ENCODE results near the gene SPOCK2.

Gene SPOCK2

DNA sequence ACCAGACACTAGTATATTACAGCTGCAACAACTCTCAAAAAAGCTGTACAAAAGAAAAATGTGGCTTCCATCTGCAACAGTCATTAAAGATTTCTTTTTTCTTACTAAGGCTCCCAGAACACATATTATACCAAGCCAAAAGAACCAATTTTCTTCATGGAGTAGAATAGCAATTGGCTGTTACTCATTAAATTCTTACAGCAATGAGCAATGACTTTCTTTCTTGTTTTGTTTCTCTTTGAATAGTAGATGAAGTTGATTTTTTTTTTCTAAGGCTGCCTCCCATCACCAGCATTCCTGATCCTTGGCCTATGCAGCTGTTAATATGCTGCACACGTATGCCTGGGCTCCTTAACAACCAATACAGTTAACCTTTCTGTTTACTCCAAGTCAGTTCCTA, 36.6 kb upstream of the SPOCK2 start:
- no peak overlapping the region for H3K27ac ChIP-seq (ENCODE audit: low read length)

DNA sequence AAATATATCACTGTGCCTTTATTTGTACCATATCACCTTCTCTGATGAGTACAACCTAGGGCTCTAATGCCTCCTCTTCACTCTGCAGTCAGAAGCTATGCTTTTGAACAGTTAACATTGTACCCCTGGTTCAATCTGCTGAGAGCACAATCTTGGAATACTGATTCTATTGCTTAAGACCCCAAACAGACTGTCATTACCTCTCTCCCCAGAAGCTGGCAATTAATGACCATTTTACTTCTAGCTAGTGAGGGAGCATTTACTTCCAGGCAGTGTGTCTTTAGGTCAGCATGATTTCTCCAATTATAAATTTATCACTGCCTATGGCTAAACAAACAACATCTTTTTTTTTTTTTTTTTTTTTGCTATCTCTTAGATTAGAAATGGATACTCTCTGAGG, 36.0 kb upstream of the SPOCK2 start:
- no peak overlapping the region for H3K4me3 ChIP-seq (ENCODE audit: low read length in 2 of 2)
- H3K27me3 ChIP-seq (ENCODE audit: control insufficient read depth in 1 of 2, insufficient read depth in 2 of 2, low read length in 2 of 2), result no peaks in the 10 kb centered on the region
- H3K4me1 ChIP-seq (ENCODE audit: control insufficient read depth, insufficient read depth, low read length), result no peaks in the 10 kb centered on the region
- peaks cover 0 to 3% of the 10 kb centered on the region in 2 donors for H3K36me3 ChIP-seq (ENCODE audit: control insufficient read depth in 2 of 2, insufficient read depth in 2 of 2, low read length in 2 of 2)
- no peak overlapping the region for H3K27ac ChIP-seq (ENCODE audit: low read length)
- no peak overlapping the region for H3K9ac ChIP-seq (ENCODE audit: low read length in 2 of 2)
- no peaks in the 10 kb centered on the region for H3K9me3 ChIP-seq (ENCODE audit: control insufficient read depth in 2 of 2, low read length in 2 of 2)

More for the DNA sequence above, 36.6 kb upstream of the SPOCK2 start:
- no peaks in the 10 kb centered on the region for H3K27me3 ChIP-seq (ENCODE audit: control insufficient read depth in 1 of 2, insufficient read depth in 2 of 2, low read length in 2 of 2)
- H3K4me3 ChIP-seq (ENCODE audit: low read length in 2 of 2), result no peak overlapping the region
- H3K9me3 ChIP-seq (ENCODE audit: control insufficient read depth in 2 of 2, low read length in 2 of 2), result no peaks in the 10 kb centered on the region
- H3K9ac ChIP-seq (ENCODE audit: low read length in 2 of 2), result no peak overlapping the region
- H3K4me1 ChIP-seq (ENCODE audit: control insufficient read depth, insufficient read depth, low read length), result no peaks in the 10 kb centered on the region
- peaks cover 0 to 3% of the 10 kb centered on the region in 2 donors for H3K36me3 ChIP-seq (ENCODE audit: control insufficient read depth in 2 of 2, insufficient read depth in 2 of 2, low read length in 2 of 2)

DNA sequence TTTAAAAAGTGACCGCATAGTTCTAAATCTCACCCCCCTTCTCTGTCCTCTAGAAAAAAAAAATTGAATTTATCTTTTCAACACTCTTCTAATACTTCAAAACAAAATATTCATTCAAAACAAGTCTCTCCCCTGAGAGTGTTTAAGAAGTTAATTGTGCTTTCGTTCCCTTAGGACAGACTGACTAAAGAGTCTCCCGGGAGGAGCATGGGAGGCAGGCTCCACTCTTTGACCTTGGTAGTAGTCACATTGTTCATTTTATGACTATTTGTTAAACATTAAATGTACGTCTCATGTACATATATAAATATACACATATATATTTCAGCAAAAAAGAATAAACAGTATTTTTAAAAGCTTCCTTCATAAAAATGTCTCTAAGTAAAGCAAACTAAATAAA, 35.3 kb upstream of the SPOCK2 start:
- no peak overlapping the region for H3K9ac ChIP-seq (ENCODE audit: low read length in 2 of 2)
- no peak overlapping the region for H3K27ac ChIP-seq (ENCODE audit: low read length)
- H3K9me3 ChIP-seq (ENCODE audit: control insufficient read depth in 2 of 2, low read length in 2 of 2), result no peaks in the 10 kb centered on the region
- H3K4me3 ChIP-seq (ENCODE audit: low read length in 2 of 2), result no peak overlapping the region
- H3K4me1 ChIP-seq (ENCODE audit: control insufficient read depth, insufficient read depth, low read length), result no peaks in the 10 kb centered on the region
- H3K27me3 ChIP-seq (ENCODE audit: control insufficient read depth in 1 of 2, insufficient read depth in 2 of 2, low read length in 2 of 2), result no peaks in the 10 kb centered on the region
- peaks cover 0 to 6% of the 10 kb centered on the region in 2 donors for H3K36me3 ChIP-seq (ENCODE audit: control insufficient read depth in 2 of 2, insufficient read depth in 2 of 2, low read length in 2 of 2)

DNA sequence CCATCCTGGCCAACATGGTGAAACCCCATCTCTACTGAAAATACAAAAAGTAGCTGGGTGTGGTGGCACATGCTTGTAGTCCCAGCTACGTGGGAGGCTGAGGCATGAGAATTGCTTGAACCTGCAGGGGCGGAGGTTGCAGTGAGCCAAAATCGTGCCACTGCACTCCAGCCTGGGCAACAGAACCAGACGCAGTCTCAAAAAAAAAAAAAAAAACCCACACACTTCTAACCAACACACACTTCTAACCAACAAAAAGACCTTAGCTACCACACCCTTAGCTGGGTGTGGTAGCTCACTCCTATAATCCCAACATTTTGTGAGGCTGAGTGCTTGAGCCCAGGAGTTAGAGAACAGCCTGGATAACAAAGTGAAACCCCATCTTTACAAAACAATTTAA, 33.9 kb upstream of the SPOCK2 start:
- Histone ChIP-seq H3K27me3 (ENCODE audit: control insufficient read depth in 1 of 2, insufficient read depth in 2 of 2, low read length in 2 of 2) (no peaks in the 10 kb centered on the region), H3K27ac (ENCODE audit: low read length) (no peak overlapping the region), H3K9ac (ENCODE audit: low read length in 2 of 2) (no peak overlapping the region), H3K4me3 (ENCODE audit: low read length in 2 of 2) (no peak overlapping the region), H3K9me3 (ENCODE audit: control insufficient read depth in 2 of 2, low read length in 2 of 2) (no peaks in the 10 kb centered on the region), H3K36me3 (ENCODE audit: control insufficient read depth in 2 of 2, insufficient read depth in 2 of 2, low read length in 2 of 2) (peaks cover 0 to 3% of the 10 kb centered on the region in 2 donors), H3K4me1 (ENCODE audit: control insufficient read depth, insufficient read depth, low read length) (no peaks in the 10 kb centered on the region)

DNA sequence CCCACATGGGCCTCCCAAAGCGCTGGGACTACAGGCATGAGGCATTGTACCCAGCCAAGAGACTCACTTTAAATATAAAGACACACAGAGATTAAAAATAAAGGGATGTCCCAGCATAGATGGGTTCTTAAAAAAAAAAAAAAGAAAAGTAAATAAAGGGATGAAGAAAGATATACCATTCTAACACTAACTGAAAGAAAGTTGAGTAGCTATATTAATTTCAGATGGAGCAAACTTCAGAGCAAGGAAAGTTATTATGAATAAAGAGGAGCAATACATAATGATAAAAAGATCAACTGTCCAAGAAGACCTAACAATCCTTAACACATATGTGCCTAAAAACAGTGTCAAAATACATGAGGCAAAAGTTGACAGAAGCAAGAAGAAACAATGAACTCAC, 33.0 kb upstream of the SPOCK2 start:
- H3K36me3 ChIP-seq (ENCODE audit: control insufficient read depth in 2 of 2, insufficient read depth in 2 of 2, low read length in 2 of 2), result peaks cover 0 to 3% of the 10 kb centered on the region in 2 donors
- no peaks in the 10 kb centered on the region for H3K27me3 ChIP-seq (ENCODE audit: control insufficient read depth in 1 of 2, insufficient read depth in 2 of 2, low read length in 2 of 2)
- no peaks in the 10 kb centered on the region for H3K9me3 ChIP-seq (ENCODE audit: control insufficient read depth in 2 of 2, low read length in 2 of 2)
- no peak overlapping the region for H3K9ac ChIP-seq (ENCODE audit: low read length in 2 of 2)
- H3K4me3 ChIP-seq (ENCODE audit: low read length in 2 of 2), result no peak overlapping the region
- H3K27ac ChIP-seq (ENCODE audit: low read length), result no peak overlapping the region
- no peaks in the 10 kb centered on the region for H3K4me1 ChIP-seq (ENCODE audit: control insufficient read depth, insufficient read depth, low read length)

DNA sequence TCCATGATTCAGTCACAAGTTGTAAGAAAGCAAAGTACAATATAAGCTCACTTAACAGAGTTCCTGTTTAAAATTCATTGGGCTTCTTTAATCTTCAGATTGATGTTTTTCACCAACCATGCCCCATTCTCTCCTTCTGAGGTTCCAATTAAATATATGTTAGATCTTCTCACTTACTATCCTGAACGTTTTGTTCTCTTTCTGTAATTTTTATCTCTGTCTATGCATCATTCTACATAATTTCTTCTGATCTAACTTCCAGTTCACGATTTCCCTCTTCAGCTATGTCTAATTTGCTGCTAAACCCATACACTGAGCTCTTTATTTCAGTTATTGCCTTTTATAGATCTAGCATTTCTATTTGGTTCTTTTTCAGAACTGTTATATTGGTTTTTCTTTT, 28.0 kb upstream of the SPOCK2 start:
- Histone ChIP-seq H3K27ac (ENCODE audit: low read length) (no peak overlapping the region), H3K9me3 (ENCODE audit: control insufficient read depth in 2 of 2, low read length in 2 of 2) (no peaks in the 10 kb centered on the region), H3K36me3 (ENCODE audit: control insufficient read depth in 2 of 2, insufficient read depth in 2 of 2, low read length in 2 of 2) (peaks cover 0 to 3% of the 10 kb centered on the region in 2 donors), H3K4me3 (ENCODE audit: low read length in 2 of 2) (no peak overlapping the region), H3K4me1 (ENCODE audit: control insufficient read depth, insufficient read depth, low read length) (no peaks in the 10 kb centered on the region), H3K27me3 (ENCODE audit: control insufficient read depth in 1 of 2, insufficient read depth in 2 of 2, low read length in 2 of 2) (no peaks in the 10 kb centered on the region), H3K9ac (ENCODE audit: low read length in 2 of 2) (no peak overlapping the region)

DNA sequence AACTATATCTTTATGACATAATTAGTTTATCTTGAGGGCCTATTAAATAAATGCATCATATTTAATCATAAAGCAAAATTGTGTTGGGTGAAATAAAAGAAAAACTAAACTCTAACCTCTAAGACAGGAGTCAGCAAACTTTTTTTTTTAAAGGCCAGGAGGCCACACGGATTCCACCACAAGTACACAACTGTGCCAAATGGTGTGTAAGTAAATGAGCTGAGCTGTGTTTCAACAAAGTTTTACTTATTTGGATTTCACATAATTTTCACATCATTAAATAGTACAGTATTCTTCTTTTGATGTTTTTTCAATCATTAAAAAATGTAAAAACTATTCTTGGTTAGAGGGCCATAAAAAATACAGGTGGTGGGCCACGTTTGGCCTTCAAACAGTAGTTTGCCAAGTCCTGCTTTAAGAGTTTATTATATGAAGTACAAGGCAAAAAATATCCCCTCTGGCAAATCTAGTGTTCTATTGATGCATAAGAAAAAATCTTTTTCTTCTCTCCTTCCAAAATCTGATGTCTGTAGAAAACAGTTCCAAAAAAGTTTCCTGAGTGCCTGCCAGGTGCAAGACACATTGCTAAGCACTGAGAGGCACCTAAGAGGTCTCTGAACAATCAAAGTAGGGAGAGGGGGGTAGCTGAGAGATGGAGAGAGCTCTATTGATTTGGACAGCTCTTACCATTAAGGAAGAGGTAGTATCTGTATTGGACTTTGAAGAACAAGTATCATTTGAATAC, 26.5 kb upstream of the SPOCK2 start:
- peaks cover 0 to 3% of the 10 kb centered on the region in 2 donors for H3K36me3 ChIP-seq (ENCODE audit: control insufficient read depth in 2 of 2, insufficient read depth in 2 of 2, low read length in 2 of 2)
- no peaks in the 10 kb centered on the region for H3K4me1 ChIP-seq (ENCODE audit: control insufficient read depth, insufficient read depth, low read length)
- no peak overlapping the region for H3K4me3 ChIP-seq (ENCODE audit: low read length in 2 of 2)
- no peak overlapping the region for H3K9ac ChIP-seq (ENCODE audit: low read length in 2 of 2)
- H3K27ac ChIP-seq (ENCODE audit: low read length), result no peak overlapping the region
- H3K27me3 ChIP-seq (ENCODE audit: control insufficient read depth in 1 of 2, insufficient read depth in 2 of 2, low read length in 2 of 2), result no peaks in the 10 kb centered on the region
- H3K9me3 ChIP-seq (ENCODE audit: control insufficient read depth in 2 of 2, low read length in 2 of 2), result no peaks in the 10 kb centered on the region

DNA sequence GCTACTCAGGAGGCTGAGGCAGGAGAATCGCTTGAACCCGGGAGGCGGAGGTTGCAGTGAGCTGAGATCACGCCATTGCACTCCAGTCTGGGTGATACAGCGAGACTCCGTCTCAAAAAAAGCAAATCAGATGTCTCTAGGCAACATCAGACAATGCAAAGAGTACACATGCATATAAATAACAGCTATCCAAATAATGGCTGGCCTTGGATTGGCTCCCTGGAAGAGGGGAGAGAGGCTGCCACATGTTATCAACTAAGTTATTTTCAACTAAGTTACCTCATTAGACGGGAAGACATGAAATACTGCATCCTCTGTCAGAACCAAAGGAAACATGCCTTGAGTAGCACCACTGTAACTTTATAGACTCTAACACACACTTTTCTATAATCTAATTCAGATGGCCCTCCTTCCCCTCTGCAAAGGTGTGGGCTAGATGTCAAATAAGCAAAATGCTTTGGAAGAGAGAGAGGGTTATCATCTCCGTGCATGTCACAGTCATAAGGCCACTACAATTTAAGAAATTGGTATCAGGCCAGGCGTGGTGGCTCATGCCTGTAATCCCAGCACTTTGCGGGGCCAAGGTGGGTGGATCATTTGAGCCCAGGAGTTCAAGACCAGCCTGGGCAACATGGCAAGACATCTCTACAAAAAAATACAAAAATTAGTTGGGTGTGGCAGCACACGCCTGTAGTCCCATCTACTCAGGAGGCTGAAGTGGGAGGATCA, 22.5 kb upstream of the SPOCK2 start:
- no peak overlapping the region for H3K4me3 ChIP-seq (ENCODE audit: low read length in 2 of 2)
- no peaks in the 10 kb centered on the region for H3K9me3 ChIP-seq (ENCODE audit: control insufficient read depth in 2 of 2, low read length in 2 of 2)
- H3K27me3 ChIP-seq (ENCODE audit: control insufficient read depth in 1 of 2, insufficient read depth in 2 of 2, low read length in 2 of 2), result no peaks in the 10 kb centered on the region
- peaks cover 2% of the 10 kb centered on the region for H3K4me1 ChIP-seq (ENCODE audit: control insufficient read depth, insufficient read depth, low read length)
- no peaks in the 10 kb centered on the region for H3K36me3 ChIP-seq (ENCODE audit: control insufficient read depth in 2 of 2, insufficient read depth in 2 of 2, low read length in 2 of 2)
- no peak overlapping the region for H3K27ac ChIP-seq (ENCODE audit: low read length)
- H3K9ac ChIP-seq (ENCODE audit: low read length in 2 of 2), result no peak overlapping the region

DNA sequence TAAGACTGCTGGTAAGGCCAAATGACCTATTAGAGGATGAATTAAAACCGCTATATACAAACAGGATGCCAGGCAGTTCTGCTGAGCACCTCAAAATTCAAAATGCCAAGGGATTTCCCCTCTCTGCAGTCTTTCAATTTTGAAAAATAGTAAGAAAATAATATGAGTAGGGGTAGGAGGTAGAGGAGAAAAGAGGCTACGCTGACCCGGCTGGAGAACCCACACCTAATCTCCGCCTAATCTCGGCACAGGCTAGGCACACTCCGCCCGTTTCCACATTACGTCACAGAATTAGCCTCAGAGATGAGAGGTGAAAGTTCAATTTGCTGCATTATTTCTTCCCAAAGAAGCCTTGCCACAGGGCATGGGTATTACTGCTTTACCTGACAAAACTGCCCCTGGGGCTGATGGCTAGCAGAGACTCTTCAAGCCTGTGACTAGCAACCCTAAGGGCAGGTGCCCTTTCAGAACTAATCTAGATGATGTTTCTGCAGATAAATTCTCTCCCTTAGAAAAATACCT, 21.3 kb upstream of the SPOCK2 start:
- no peak overlapping the region for H3K27ac ChIP-seq (ENCODE audit: low read length)
- no peaks in the 10 kb centered on the region for H3K27me3 ChIP-seq (ENCODE audit: control insufficient read depth in 1 of 2, insufficient read depth in 2 of 2, low read length in 2 of 2)

DNA sequence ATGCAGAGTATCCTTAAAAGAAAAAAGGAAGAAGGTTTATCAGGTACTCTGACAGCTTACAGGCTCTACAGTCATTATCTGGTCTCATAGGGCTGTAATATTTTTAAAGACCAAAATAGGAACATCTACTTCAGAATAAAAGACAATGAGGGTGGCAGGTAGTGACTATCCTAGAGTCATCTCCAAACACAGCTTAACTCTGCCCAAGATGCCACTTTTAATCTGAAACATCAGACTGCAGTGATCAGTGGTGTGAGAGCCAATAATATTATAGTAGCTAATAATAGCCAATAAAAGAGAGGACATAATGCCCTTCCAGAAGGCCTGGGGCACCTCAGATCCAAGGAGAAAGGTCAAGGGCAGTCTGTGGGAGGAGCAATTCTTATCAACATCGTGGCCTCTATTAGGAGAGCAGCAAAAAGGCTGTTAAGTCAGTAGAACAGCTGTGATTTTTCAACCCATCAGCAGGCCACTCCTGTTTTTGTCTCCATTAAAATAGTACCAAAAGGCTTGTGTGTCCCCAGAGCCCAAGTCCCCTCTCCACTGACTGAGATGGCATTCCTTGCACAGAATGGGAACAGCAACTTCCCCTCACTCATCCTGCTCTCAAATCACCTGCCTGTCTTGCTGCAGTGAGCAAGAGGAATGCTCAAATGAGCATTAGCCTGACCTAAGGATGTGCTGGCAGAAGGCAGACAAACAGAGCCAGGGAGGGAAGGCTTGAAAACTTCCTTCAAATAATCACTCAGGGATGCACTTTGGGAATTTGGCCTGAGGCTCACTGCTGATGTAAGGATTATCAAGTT, 20.7 kb upstream of the SPOCK2 start:
- Histone ChIP-seq H3K9ac (ENCODE audit: low read length in 2 of 2) (no peak overlapping the region), H3K27ac (ENCODE audit: low read length) (no peak overlapping the region), H3K4me1 (ENCODE audit: control insufficient read depth, insufficient read depth, low read length) (peaks cover 2% of the 10 kb centered on the region), H3K27me3 (ENCODE audit: control insufficient read depth in 1 of 2, insufficient read depth in 2 of 2, low read length in 2 of 2) (no peaks in the 10 kb centered on the region), H3K4me3 (ENCODE audit: low read length in 2 of 2) (no peak overlapping the region), H3K36me3 (ENCODE audit: control insufficient read depth in 2 of 2, insufficient read depth in 2 of 2, low read length in 2 of 2) (peaks cover 0 to 2% of the 10 kb centered on the region in 2 donors), H3K9me3 (ENCODE audit: control insufficient read depth in 2 of 2, low read length in 2 of 2) (no peaks in the 10 kb centered on the region)

More for the DNA sequence above, 21.3 kb upstream of the SPOCK2 start:
- H3K9me3 ChIP-seq (ENCODE audit: control insufficient read depth in 2 of 2, low read length in 2 of 2), result no peaks in the 10 kb centered on the region
- H3K4me1 ChIP-seq (ENCODE audit: control insufficient read depth, insufficient read depth, low read length), result peaks cover 2% of the 10 kb centered on the region
- no peak overlapping the region for H3K4me3 ChIP-seq (ENCODE audit: low read length in 2 of 2)
- no peak overlapping the region for H3K9ac ChIP-seq (ENCODE audit: low read length in 2 of 2)
- H3K36me3 ChIP-seq (ENCODE audit: control insufficient read depth in 2 of 2, insufficient read depth in 2 of 2, low read length in 2 of 2), result peaks cover 0 to 2% of the 10 kb centered on the region in 2 donors
